GM20431 (cell line): ENCODE measurements around the gene ARPC4.

Source experiments
- in situ Hi-C: fragments of 300-500 bp; cut with MseI, MboI; formaldehyde crosslinking; loops from one replicate; pipeline ENCODE4 v1.15.0; 2020; ENCODE audit warnings: low sequenced_read_pairs; ENCODE audit not compliant: unreplicated experiment

Gene ARPC4

GRCh38 chr3:9787714-9788113 is 5.2 kb upstream of the ARPC4 start:
- in situ Hi-C loops = no loop called here

GRCh38 chr3:9791127-9791526 is 1.8 kb upstream of the ARPC4 start:
- in situ Hi-C loops = no loop called here

GRCh38 chr3:9791790-9792404 is 985 bp upstream of the ARPC4 start:
- in situ Hi-C loops = no loop called here

GRCh38 chr3:9793161-9793781 is 389 bp downstream of the ARPC4 start:
- in situ Hi-C loops = no loop called here

- in situ Hi-C loops = no loop called here
Observed at GRCh38 chr3:9794400-9794799, 1.5 kb downstream of the ARPC4 start.

GRCh38 chr3:9795207-9795606 is 2.3 kb downstream of the ARPC4 start:
- in situ Hi-C loops = no loop called here

- in situ Hi-C loops = no loop called here
Observed at GRCh38 chr3:9797196-9797945, 4.5 kb downstream of the ARPC4 start.

GRCh38 chr3:9800529-9800928 is 7.6 kb downstream of the ARPC4 start:
- in situ Hi-C loops = no loop called here

- in situ Hi-C loops = no loop called here
Observed at GRCh38 chr3:9803494-9803893, 10.6 kb downstream of the ARPC4 start.

GRCh38 chr3:9804996-9805395 is 12.1 kb downstream of the ARPC4 start:
- in situ Hi-C loops = no loop called here

GRCh38 chr3:9806137-9806536 is 13.3 kb downstream of the ARPC4 start:
- in situ Hi-C loops = no loop called here

GRCh38 chr3:9806688-9807589 is 14.1 kb downstream of the ARPC4 start:
- in situ Hi-C loops = no loop called here

- in situ Hi-C loops = no loop called here
Observed at GRCh38 chr3:9807981-9808344, 15.1 kb downstream of the ARPC4 start.

GRCh38 chr3:9808345-9809037 is 15.6 kb downstream of the ARPC4 start:
- in situ Hi-C loops = no loop called here

- in situ Hi-C loops = no loop called here
Observed at GRCh38 chr3:9809239-9809614, 16.3 kb downstream of the ARPC4 start.

- in situ Hi-C loops = no loop called here
Observed at GRCh38 chr3:9809615-9810432, 16.9 kb downstream of the ARPC4 start, which contains the start of gene TTLL3. Gene TTLL3, plus strand, starts transcription at chr3:9810262. Its CDS starts 400 bp downstream, at chr3:9810662.

GRCh38 chr3:9810433-9810770 is 17.5 kb downstream of the ARPC4 start:
- in situ Hi-C loops = no loop called here

- in situ Hi-C loops = no loop called here
Observed at GRCh38 chr3:9810846-9811245, 18.0 kb downstream of the ARPC4 start.

GRCh38 chr3:9812870-9813483 is 20.1 kb downstream of the ARPC4 start:
- in situ Hi-C loops = no loop called here
